NCI-H1436 (cell line): ENCODE data around the gene WNK1.
"Not testable (repeated sequence)": the region's sequence is repeated elsewhere in the genome, so short reads cannot be mapped to it uniquely, and the experiment has no call there.

Experiments used
- DNase-seq: peaks from one replicate; lab custom pipeline; 2025; lab: John Stamatoyannopoulos, UW

Gene WNK1

GRCh38 chr12:751999-752694 is at the start of gene WNK1:
Gene WNK1 (plus strand): TSS chr12:752579. CDS start chr12:753566, 987 bp downstream.
- DNase-seq = peak; percentile 98

- no peak for DNase-seq
Observed at GRCh38 chr12:704516-705242, 47.7 kb upstream of the WNK1 start.

- DNase-seq = not testable (repeated sequence)
Observed at GRCh38 chr12:708084-708483, 44.3 kb upstream of the WNK1 start.

- no peak for DNase-seq
Observed at GRCh38 chr12:709455-710020, 42.8 kb upstream of the WNK1 start.

- no peak for DNase-seq
Observed at GRCh38 chr12:712172-712863, 40.1 kb upstream of the WNK1 start.

- no peak for DNase-seq
Observed at GRCh38 chr12:713281-713875, 39.0 kb upstream of the WNK1 start.

- DNase-seq = no peak
Observed at GRCh38 chr12:716506-716905, 35.9 kb upstream of the WNK1 start.

- DNase-seq = no peak
Observed at GRCh38 chr12:718756-719102, 33.6 kb upstream of the WNK1 start.

GRCh38 chr12:720231-720941 is 32.0 kb upstream of the WNK1 start:
- no peak for DNase-seq

- no peak for DNase-seq
Observed at GRCh38 chr12:724194-724855, 28.1 kb upstream of the WNK1 start.

GRCh38 chr12:725076-725475 is 27.3 kb upstream of the WNK1 start:
- DNase-seq = no peak

GRCh38 chr12:726281-727140 is 25.9 kb upstream of the WNK1 start:
- DNase-seq = no peak

- DNase-seq = no peak
Observed at GRCh38 chr12:727321-727720, 25.1 kb upstream of the WNK1 start.

GRCh38 chr12:728781-729180 is 23.6 kb upstream of the WNK1 start:
- no peak for DNase-seq

- no peak for DNase-seq
Observed at GRCh38 chr12:729221-729620, 23.2 kb upstream of the WNK1 start.

GRCh38 chr12:730550-730949 is 21.8 kb upstream of the WNK1 start:
- DNase-seq = no peak

- DNase-seq = no peak
Observed at GRCh38 chr12:737122-737739, 15.1 kb upstream of the WNK1 start.

- DNase-seq = no peak
Observed at GRCh38 chr12:738712-739111, 13.7 kb upstream of the WNK1 start.

GRCh38 chr12:739349-739748 is 13.0 kb upstream of the WNK1 start:
- no peak for DNase-seq

- DNase-seq = no peak
Observed at GRCh38 chr12:740921-741320, 11.5 kb upstream of the WNK1 start.
